CD4-positive, alpha-beta T cell (primary cell): ENCODE data around the gene TTC38. TPM values are rescaled to one million over a fixed set of nuclear protein-coding genes. Genes with fewer than 3 reads are reported as not detected.

Experiments used
- ATAC-seq: fragments of 200-7000 bp; cut with Tn5 transposase; one replicate; pipeline ENCODE4 v1.10.0; 2022; ENCODE audit warnings: mild to moderate bottlenecking; ENCODE audit not compliant: poor library complexity
- CTCF ChIA-PET: fragments of 350-600 bp; sonication (Branson Sonifier 250); formaldehyde crosslinking; loops from one replicate; lab custom pipeline; 2021; ENCODE audit warnings: antibody characterized with exemption, inconsistent platforms; lab: Charles Lee
- POLR2A ChIA-PET: fragments of 350-600 bp; sonication (Branson Sonifier 250); formaldehyde crosslinking; loops from one replicate; lab custom pipeline; 2021; ENCODE audit warnings: antibody characterized with exemption, inconsistent platforms; lab: Charles Lee
- DNase-seq, 14 experiments: peaks; one replicate each; pipeline ENCODE4 v3.0.0-alpha.2; 2013 to 2020; ENCODE audit warnings: mixed read lengths in 2 of 14
- H3K27ac ChIP-seq, 2 donors: one replicate each; pipeline versions ENCODE4 v1.5.1 to v1.7.0; 2013; ENCODE audit warnings: low read length in 2 of 2, low read depth in 1 of 2, mild to moderate bottlenecking in 1 of 2
- H3K27me3 ChIP-seq, 2 experiments: 1 replicate in 1 of 2; 2 replicates in 1 of 2; pipeline versions ENCODE4 v1.6.1 to v1.7.0; 2013; ENCODE audit warnings: low read length in 2 of 2, control low read depth in 1 of 2, mild to moderate bottlenecking in 1 of 2, moderate library complexity in 1 of 2; ENCODE audit not compliant: insufficient read depth in 2 of 2, control insufficient read depth in 1 of 2
- H3K36me3 ChIP-seq: one replicate; pipeline ENCODE4 v1.6.1; 2013; ENCODE audit warnings: low read length, control low read depth; ENCODE audit not compliant: insufficient read depth
- H3K4me1 ChIP-seq: one replicate; pipeline ENCODE4 v1.6.1; 2013; ENCODE audit warnings: low read length, control low read depth; ENCODE audit not compliant: insufficient read depth
- H3K4me3 ChIP-seq: one replicate; pipeline ENCODE4 v1.5.1; 2013; ENCODE audit warnings: mild to moderate bottlenecking, low read length, moderate library complexity
- H3K9me3 ChIP-seq, 2 experiments: 1 replicate in 1 of 2; 2 replicates in 1 of 2; pipeline versions ENCODE4 v1.6.1 to v1.7.0; 2013; ENCODE audit warnings: low read length in 2 of 2, mild to moderate bottlenecking in 2 of 2, control low read depth in 1 of 2, moderate library complexity in 1 of 2; ENCODE audit not compliant: control insufficient read depth in 1 of 2, insufficient read depth in 1 of 2
- H3K27ac Mint-ChIP-seq: one replicate; pipeline ENCODE4 v1.8.0; 2020; ENCODE audit warnings: mixed read lengths
- H3K27me3 Mint-ChIP-seq: one replicate; pipeline ENCODE4 v1.8.0; 2021; ENCODE audit warnings: mixed read lengths
- H3K36me3 Mint-ChIP-seq: one replicate; pipeline ENCODE4 v1.8.0; 2021; ENCODE audit warnings: low read depth, mixed read lengths
- H3K4me1 Mint-ChIP-seq: one replicate; pipeline ENCODE4 v1.8.0; 2021; ENCODE audit warnings: low read depth, mixed read lengths
- H3K4me3 Mint-ChIP-seq: one replicate; pipeline ENCODE4 v1.8.0; 2020; ENCODE audit warnings: mild to moderate bottlenecking, mixed read lengths
- H3K9me3 Mint-ChIP-seq: one replicate; pipeline ENCODE4 v1.8.0; 2020; ENCODE audit warnings: mixed read lengths
- CTCF ChIP-seq: fragments of 200-600 bp; IDR thresholded peaks from one replicate; pipeline ENCODE4 v1.8.0; 2022; ENCODE audit warnings: antibody characterized with exemption, mild to moderate bottlenecking
- intact Hi-C, 2 experiments: fragments of 100-400 bp; cut with DNase I in 1 of 2; cut with micrococcal nuclease in 1 of 2; formaldehyde crosslinking; loops; one replicate each; pipeline versions ENCODE4 v1.15.1 to v1.9.0; 2023 to 2025; cut with DNase I, micrococcal nuclease
- total RNA-seq, 174 experiments: library from RNA in 2 of 174; stranded (reverse) in 2 of 174; gene quantifications; one replicate each; pipeline ENCODE4 v1.2.3 and lab custom pipeline; 2021 to 2026

Gene TTC38
- total RNA-seq, 2 experiments from 2014 or later: 1.8 to 2.7 TPM

GRCh38 chr22:46289244-46289891 is 21.6 kb downstream of the TTC38 start:
- no peak overlapping the region for H3K4me3 ChIP-seq
- peaks cover 20% of the 10 kb centered on the region for H3K4me1 ChIP-seq
- Mint-ChIP-seq H3K27me3 (no peaks in the 10 kb centered on the region), H3K4me3 (no peak overlapping the region), H3K9me3 (no peaks in the 10 kb centered on the region), H3K27ac (no peak overlapping the region), H3K4me1 (peaks cover 10% of the 10 kb centered on the region), H3K36me3 (peaks cover 1% of the 10 kb centered on the region)
- POLR2A ChIA-PET: interaction anchor here (0.9 kb wide), 1 partner anchor 39 kb away, joined by 3 read pairs; the partner anchor contains the start of gene CDPF1
- ATAC-seq (no peak), DNase-seq (peak in 2 of 14 experiments; percentile 40 to 75)
- peaks cover 0 to 9% of the 10 kb centered on the region in 2 experiments for H3K9me3 ChIP-seq
- CTCF ChIA-PET: no interaction called here
- no peaks in the 10 kb centered on the region for H3K27me3 ChIP-seq
- TF ChIP-seq CTCF: no peak
- H3K36me3 ChIP-seq: peaks cover under 1% of the 10 kb centered on the region
- intact Hi-C loops: no loop called here
- H3K27ac ChIP-seq: no peak overlapping the region

DNA sequence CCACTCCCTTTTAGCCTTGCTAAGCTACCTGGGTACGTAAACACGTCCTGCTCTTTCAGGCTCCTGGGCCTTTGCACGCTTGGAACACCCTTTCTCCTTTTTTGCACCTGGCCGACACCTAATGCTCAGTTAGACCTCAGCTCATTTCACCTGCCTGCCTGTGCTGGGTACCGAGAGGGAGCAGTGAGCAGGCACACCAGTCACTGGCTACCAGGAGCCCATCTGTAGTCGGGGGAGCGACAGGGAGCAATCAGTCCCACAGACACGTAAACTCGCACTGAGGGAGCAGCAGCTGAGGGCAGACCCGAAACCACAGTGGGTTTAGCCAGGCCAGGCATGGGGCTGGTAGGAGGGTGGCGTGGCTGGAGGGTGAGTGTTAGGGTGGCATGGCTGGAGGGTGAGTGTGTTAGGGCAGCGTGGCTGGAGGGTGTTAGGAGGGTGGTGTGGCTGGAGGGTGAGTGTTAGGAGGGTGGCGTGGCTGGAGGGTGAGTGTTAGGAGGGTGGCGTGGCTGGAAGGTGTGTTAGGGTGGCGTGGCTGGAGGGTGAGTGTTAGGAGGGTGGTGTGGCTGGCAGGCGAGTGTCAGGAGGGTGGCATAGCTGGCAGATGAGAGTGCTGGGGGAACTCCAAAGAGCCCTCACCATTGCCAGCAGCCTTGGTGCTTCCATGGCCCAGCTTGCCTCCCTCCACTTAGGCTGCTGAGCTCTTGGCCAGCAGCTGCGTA is 22.5 kb downstream of the TTC38 start:
- no peak for DNase-seq
- Mint-ChIP-seq H3K27ac (no peak overlapping the region), H3K36me3 (no peaks in the 10 kb centered on the region), H3K4me1 (peaks cover 15% of the 10 kb centered on the region), H3K27me3 (no peaks in the 10 kb centered on the region), H3K4me3 (no peak overlapping the region), H3K9me3 (no peaks in the 10 kb centered on the region)
- Histone ChIP-seq H3K27me3 (no peaks in the 10 kb centered on the region), H3K27ac (no peak overlapping the region), H3K36me3 (no peaks in the 10 kb centered on the region), H3K4me3 (no peak overlapping the region), H3K4me1 (peaks cover 22% of the 10 kb centered on the region), H3K9me3 (peaks cover 0 to 9% of the 10 kb centered on the region in 2 experiments)
- ChIA-PET POLR2A (no interaction called here), CTCF (no interaction called here)
- TF ChIP-seq CTCF: no peak
- no peak for ATAC-seq
- intact Hi-C loops: no loop called here

- no peaks in the 10 kb centered on the region for H3K27me3 Mint-ChIP-seq
- intact Hi-C loops: no loop called here
- H3K36me3 Mint-ChIP-seq: no peaks in the 10 kb centered on the region
These were observed 23.3 kb downstream of the TTC38 start for GRCh38 chr22:46290843-46291785.

More at GRCh38 chr22:46290843-46291785, 23.3 kb downstream of the TTC38 start:
- peaks cover 31% of the 10 kb centered on the region for H3K4me1 ChIP-seq
- H3K36me3 ChIP-seq: no peaks in the 10 kb centered on the region
- CTCF ChIA-PET: no interaction called here
- TF ChIP-seq CTCF: no peak
- no peak overlapping the region for H3K4me3 Mint-ChIP-seq
- H3K27me3 ChIP-seq: no peaks in the 10 kb centered on the region
- no peak overlapping the region for H3K27ac ChIP-seq
- H3K9me3 Mint-ChIP-seq: no peaks in the 10 kb centered on the region
- POLR2A ChIA-PET: no interaction called here
- no peak overlapping the region for H3K4me3 ChIP-seq
- no peak overlapping the region for H3K27ac Mint-ChIP-seq
- peaks cover 20% of the 10 kb centered on the region for H3K4me1 Mint-ChIP-seq
- ATAC-seq (no peak), DNase-seq (no peak)
- H3K9me3 ChIP-seq: peaks cover 0 to 9% of the 10 kb centered on the region in 2 experiments
